B cell (primary cell): Measurements from ENCODE around the gene CD34. TPM values are rescaled to one million over a fixed set of nuclear protein-coding genes. Genes with fewer than 3 reads are reported as not detected.
"Not testable (repeated sequence)": the region's sequence is repeated elsewhere in the genome, so short reads cannot be mapped to it uniquely, and the experiment has no call there.

ENCODE experiments used
- ATAC-seq: fragments of 200-7000 bp; cut with Tn5 transposase; one replicate; pipeline ENCODE4 v1.10.0; 2021; ENCODE audit warnings: low read depth, mild to moderate bottlenecking, moderate number of reproducible peaks, moderate library complexity
- CTCF ChIA-PET: fragments of 350-600 bp; sonication (Branson Sonifier 250); formaldehyde crosslinking; loops from one replicate; lab custom pipeline; 2021; ENCODE audit warnings: antibody characterized with exemption, inconsistent platforms; lab: Charles Lee
- POLR2A ChIA-PET: fragments of 350-600 bp; sonication (Branson Sonifier 250); formaldehyde crosslinking; loops from one replicate; lab custom pipeline; 2021; ENCODE audit warnings: antibody characterized with exemption; lab: Charles Lee
- DNase-seq: peaks from one replicate; pipeline ENCODE4 v3.0.0; 2013
- H2AFZ ChIP-seq: 2 replicates; pipeline ENCODE4 v1.6.1; 2012; ENCODE audit warnings: mild to moderate bottlenecking, low read depth, low read length; ENCODE audit not compliant: insufficient read depth, poor library complexity, severe bottlenecking
- H3K27ac ChIP-seq, 2 donors: 1 replicate in 1 of 2; 2 replicates in 1 of 2; pipeline ENCODE4 v1.5.1; 2012 to 2013; ENCODE audit warnings: low read length in 2 of 2, mild to moderate bottlenecking in 2 of 2, moderate library complexity in 1 of 2
- H3K27me3 ChIP-seq, 4 experiments: fragments of 200-600 bp in 1 of 4; sonication (generic) in 1 of 4; replicated peaks in 1 of 4; 1 replicate in 2 of 4; 2 replicates in 2 of 4; pipeline versions ENCODE4 v1.6.1 to v1.7.0; 2013 to 2016; ENCODE audit warnings: low read length in 3 of 4, mild to moderate bottlenecking in 2 of 4, mixed read lengths in 1 of 4, moderate library complexity in 1 of 4; ENCODE audit not compliant: insufficient read depth in 4 of 4, control insufficient read depth in 3 of 4; ENCODE audit errors: control extremely low read depth in 1 of 4
- H3K36me3 ChIP-seq, 2 experiments: replicated peaks in 1 of 2; 1 replicate in 1 of 2; 2 replicates in 1 of 2; pipeline versions ENCODE4 v1.6.1 to v1.7.1; 2013; ENCODE audit warnings: low read length in 1 of 2; ENCODE audit not compliant: insufficient read depth in 2 of 2, control insufficient read depth in 1 of 2; ENCODE audit errors: control extremely low read depth in 1 of 2, extremely low read depth in 1 of 2
- H3K4me1 ChIP-seq, 2 donors: fragments of 200-600 bp in 1 of 2; sonication (generic) in 1 of 2; 1 replicate in 1 of 2; 2 replicates in 1 of 2; pipeline versions ENCODE4 v1.5.1 to v1.6.1; 2013 to 2017; ENCODE audit warnings: low read length in 2 of 2; ENCODE audit not compliant: control insufficient read depth in 2 of 2, insufficient read depth in 2 of 2
- H3K4me2 ChIP-seq: replicated peaks from 2 replicates; pipeline ENCODE3; 2012; ENCODE audit warnings: mild to moderate bottlenecking, low read depth, low read length; ENCODE audit not compliant: poor library complexity, severe bottlenecking
- H3K4me3 ChIP-seq, 5 experiments: fragments of 200-600 bp in 1 of 5; sonication (generic) in 1 of 5; 1 replicate in 3 of 5; 2 replicates in 2 of 5; pipeline versions ENCODE4 v1.5.1 to v1.7.0; 2011 to 2016; ENCODE audit warnings: low read length in 4 of 5, mild to moderate bottlenecking in 4 of 5, low read depth in 2 of 5, control low read depth in 1 of 5, moderate library complexity in 1 of 5; ENCODE audit not compliant: insufficient read depth in 1 of 5; ENCODE audit errors: control extremely low read depth in 1 of 5, extremely low read depth in 1 of 5
- H3K79me2 ChIP-seq: fragments of 200-600 bp; sonication (generic); one replicate; pipeline ENCODE4 v1.6.0; 2016; ENCODE audit warnings: low read length; ENCODE audit not compliant: control insufficient read depth, insufficient read depth
- H3K9ac ChIP-seq: fragments of 200-600 bp; sonication (generic); 2 replicates; pipeline ENCODE4 v1.6.1; 2017; ENCODE audit warnings: mild to moderate bottlenecking, low read length, moderate library complexity
- H3K9me3 ChIP-seq, 3 donors: one replicate each; pipeline versions ENCODE4 v1.6.1 to v1.7.1; 2013; ENCODE audit warnings: low read length in 2 of 3; ENCODE audit not compliant: control insufficient read depth in 2 of 3, insufficient read depth in 1 of 3; ENCODE audit errors: control extremely low read depth in 1 of 3
- H4K20me1 ChIP-seq: 2 replicates; pipeline ENCODE4 v1.6.0; 2012; ENCODE audit warnings: mild to moderate bottlenecking, low read length; ENCODE audit not compliant: insufficient read depth, control insufficient read depth, poor library complexity, severe bottlenecking
- H3K27ac Mint-ChIP-seq: one replicate; pipeline ENCODE4 v1.8.0; 2021; ENCODE audit warnings: mixed read lengths
- H3K27me3 Mint-ChIP-seq: one replicate; pipeline ENCODE4 v1.8.0; 2021; ENCODE audit warnings: mixed read lengths
- H3K4me1 Mint-ChIP-seq: one replicate; pipeline ENCODE4 v1.8.0; 2021; ENCODE audit warnings: mixed read lengths
- H3K4me3 Mint-ChIP-seq: one replicate; pipeline ENCODE4 v1.8.0; 2021; ENCODE audit warnings: mixed read lengths
- H3K9me3 Mint-ChIP-seq: one replicate; pipeline ENCODE4 v1.8.0; 2022; ENCODE audit warnings: mixed read lengths; ENCODE audit not compliant: insufficient read depth
- EZH2 ChIP-seq: IDR thresholded peaks from 2 replicates; pipeline ENCODE4 v1.6.1; 2012; ENCODE audit warnings: borderline replicate concordance, low read depth, mild to moderate bottlenecking, moderate library complexity, low read length; ENCODE audit not compliant: insufficient read depth, poor library complexity, severe bottlenecking
- WGBS: methylation state at CpG from one replicate; pipeline ENCODE4 v1.1.5; 2013; ENCODE audit warnings: missing lambda C conversion rate; ENCODE audit not compliant: insufficient coverage; 5-methylcytosine and 5-hydroxymethylcytosine counted together
- intact Hi-C: fragments of 100-400 bp; cut with micrococcal nuclease; formaldehyde crosslinking; loops from one replicate; pipeline ENCODE4 v1.10.0; 2022
- polyA plus RNA-seq: library from polyadenylated mRNA; depleted of rRNA; stranded (reverse); fragments of >200 nt; gene quantifications from 2 replicates; pipeline ENCODE4 v1.2.3, GENCODE V29; 2012
- total RNA-seq, 2 donors: library from RNA; stranded (reverse); fragments of 120-200 nt in 1 of 2; gene quantifications; 1 replicate in 1 of 2; 2 replicates in 1 of 2; pipeline versions ENCODE4 v1.2.3 to v1.2.4, GENCODE V29; 2013 to 2022
- TF ChIP-seq, protein P1 (sequence below): fragments of 200-600 bp; IDR thresholded peaks from one replicate; pipeline ENCODE4 v1.8.0; 2022; ENCODE audit warnings: antibody characterized with exemption, mild to moderate bottlenecking

CD34 gene
- total and polyA plus RNA-seq, 2 donors (not counting 1 experiment from before 2014, with no cell fraction given), result not detected

DNA sequence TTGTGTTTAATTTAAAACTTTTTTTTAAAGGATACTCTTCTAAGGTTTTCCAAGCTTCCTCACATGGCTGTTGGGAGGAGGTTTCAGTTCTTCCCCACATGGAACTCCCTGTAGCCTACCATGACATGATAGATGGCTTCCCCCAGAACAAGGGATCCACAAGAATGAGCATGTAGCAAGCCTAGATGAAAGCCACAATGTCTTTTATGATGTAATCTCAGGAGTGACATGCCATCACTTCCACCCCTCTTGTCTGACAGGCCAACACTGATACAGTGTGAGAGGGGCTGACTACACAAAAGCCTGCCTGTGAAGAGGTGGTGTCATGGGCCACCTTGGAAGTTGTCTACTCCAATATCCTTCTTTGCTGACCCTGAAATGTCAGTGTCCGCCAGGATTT lies 32.0 kb downstream of the CD34 start:
- no peak overlapping the region for H3K4me2 ChIP-seq

DNA sequence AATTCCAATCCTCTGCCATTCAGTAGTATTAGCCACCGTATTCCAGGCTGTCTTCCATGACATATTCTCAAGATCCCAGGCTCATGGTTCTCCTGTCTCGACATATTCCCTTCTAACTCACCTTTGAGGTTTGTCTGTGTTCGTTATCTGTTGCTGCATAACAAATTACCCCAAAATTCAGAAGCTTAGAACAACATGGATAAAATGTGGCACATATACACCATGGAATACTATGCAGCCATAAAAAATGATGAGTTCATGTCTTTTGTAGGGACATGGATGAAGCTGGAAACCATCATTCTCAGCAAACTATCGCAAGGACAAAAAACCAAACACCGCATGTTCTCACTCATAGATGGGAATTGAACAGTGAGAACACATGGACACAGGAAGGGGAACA lies 33.0 kb downstream of the CD34 start:
- H3K4me1 Mint-ChIP-seq, result peaks cover 29% of the 10 kb centered on the region
- H3K9ac ChIP-seq, POLR2A ChIA-PET, H3K27me3 Mint-ChIP-seq, intact Hi-C loops, DNase-seq, H3K27me3 ChIP-seq, H3K27ac ChIP-seq, H2AFZ ChIP-seq, ATAC-seq, H3K4me3 ChIP-seq, H3K9me3 Mint-ChIP-seq, H3K4me3 Mint-ChIP-seq, H3K4me2 ChIP-seq, H3K36me3 ChIP-seq, H3K27ac Mint-ChIP-seq, H3K9me3 ChIP-seq, H4K20me1 ChIP-seq: not testable (repeated sequence)
- H3K79me2 ChIP-seq, result peaks cover 14% of the 10 kb centered on the region
- 100% methylated on average over 2 of the region's 5 CpGs for WGBS
- H3K4me1 ChIP-seq, result peaks cover 18 to 19% of the 10 kb centered on the region in 2 donors
- CTCF ChIA-PET, result interaction anchor here (14.9 to 16.4 kb wide), 2 partner anchors 53 to 80 kb away, joined by 167 to 526 read pairs; no protein-coding TSS in a partner anchor

More for the DNA sequence above, 32.0 kb downstream of the CD34 start:
- no peak overlapping the region for H2AFZ ChIP-seq
- ChIA-PET CTCF (interaction anchor here (0.7 to 16.4 kb wide), 2 partner anchors 8 to 54 kb away, joined by 5 to 526 read pairs; no protein-coding TSS in a partner anchor), POLR2A (interaction anchor here (0.7 kb wide), 1 partner anchor 110 kb away, joined by 4 read pairs; no protein-coding TSS in a partner anchor)
- ATAC-seq, result no peak
- peaks cover 10% of the 10 kb centered on the region for H3K79me2 ChIP-seq
- Mint-ChIP-seq H3K9me3 (no peaks in the 10 kb centered on the region), H3K4me3 (no peak overlapping the region), H3K27ac (no peak overlapping the region), H3K27me3 (no peaks in the 10 kb centered on the region), H3K4me1 (peaks cover 28% of the 10 kb centered on the region)
- WGBS, result 100% methylated on average over 1 of the region's 1 CpG
- H3K27me3 ChIP-seq, result no peaks in the 10 kb centered on the region
- H3K27ac ChIP-seq, result no peak overlapping the region
- TF ChIP-seq, protein P1, sequence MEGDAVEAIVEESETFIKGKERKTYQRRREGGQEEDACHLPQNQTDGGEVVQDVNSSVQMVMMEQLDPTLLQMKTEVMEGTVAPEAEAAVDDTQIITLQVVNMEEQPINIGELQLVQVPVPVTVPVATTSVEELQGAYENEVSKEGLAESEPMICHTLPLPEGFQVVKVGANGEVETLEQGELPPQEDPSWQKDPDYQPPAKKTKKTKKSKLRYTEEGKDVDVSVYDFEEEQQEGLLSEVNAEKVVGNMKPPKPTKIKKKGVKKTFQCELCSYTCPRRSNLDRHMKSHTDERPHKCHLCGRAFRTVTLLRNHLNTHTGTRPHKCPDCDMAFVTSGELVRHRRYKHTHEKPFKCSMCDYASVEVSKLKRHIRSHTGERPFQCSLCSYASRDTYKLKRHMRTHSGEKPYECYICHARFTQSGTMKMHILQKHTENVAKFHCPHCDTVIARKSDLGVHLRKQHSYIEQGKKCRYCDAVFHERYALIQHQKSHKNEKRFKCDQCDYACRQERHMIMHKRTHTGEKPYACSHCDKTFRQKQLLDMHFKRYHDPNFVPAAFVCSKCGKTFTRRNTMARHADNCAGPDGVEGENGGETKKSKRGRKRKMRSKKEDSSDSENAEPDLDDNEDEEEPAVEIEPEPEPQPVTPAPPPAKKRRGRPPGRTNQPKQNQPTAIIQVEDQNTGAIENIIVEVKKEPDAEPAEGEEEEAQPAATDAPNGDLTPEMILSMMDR, result no peak
- no peak for TF ChIP-seq EZH2
- H3K9me3 ChIP-seq, result no peaks in the 10 kb centered on the region
- intact Hi-C loops, result no loop called here
- no peak for DNase-seq
- no peaks in the 10 kb centered on the region for H4K20me1 ChIP-seq
- H3K36me3 ChIP-seq, result no peaks in the 10 kb centered on the region
- H3K4me3 ChIP-seq, result no peak overlapping the region
- peaks cover 12 to 13% of the 10 kb centered on the region in 2 donors for H3K4me1 ChIP-seq
- H3K9ac ChIP-seq, result no peak overlapping the region
